ENCODE results near the gene MEPCE.
A peak's percentile ranks its signal among the peaks of the same experiment; 100 is the strongest.

Gene MEPCE

DNA sequence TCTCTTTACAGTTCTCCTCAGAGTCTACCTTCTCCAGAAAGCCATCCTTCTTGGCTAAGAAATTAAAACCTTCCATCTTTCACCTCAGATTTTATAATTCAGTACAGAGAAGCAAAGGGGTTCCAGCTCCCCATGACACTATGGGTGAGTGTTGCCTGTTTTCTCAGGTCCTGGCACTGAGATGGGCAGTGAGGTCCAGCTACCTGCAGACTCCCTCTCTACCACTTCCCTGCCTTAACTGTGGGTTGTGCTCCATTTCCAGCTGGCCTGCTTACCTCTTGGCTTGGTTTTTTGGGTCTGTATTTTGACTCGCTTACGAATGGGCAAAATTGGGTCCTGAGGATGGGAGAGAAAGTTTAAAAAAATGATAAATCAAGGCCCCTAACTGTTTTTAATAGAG is 27.4 kb upstream of the MEPCE start:
- no peak for DNase-seq (ENCODE audit: low read depth in 2 of 2, low spot score in 1 of 2)

DNA sequence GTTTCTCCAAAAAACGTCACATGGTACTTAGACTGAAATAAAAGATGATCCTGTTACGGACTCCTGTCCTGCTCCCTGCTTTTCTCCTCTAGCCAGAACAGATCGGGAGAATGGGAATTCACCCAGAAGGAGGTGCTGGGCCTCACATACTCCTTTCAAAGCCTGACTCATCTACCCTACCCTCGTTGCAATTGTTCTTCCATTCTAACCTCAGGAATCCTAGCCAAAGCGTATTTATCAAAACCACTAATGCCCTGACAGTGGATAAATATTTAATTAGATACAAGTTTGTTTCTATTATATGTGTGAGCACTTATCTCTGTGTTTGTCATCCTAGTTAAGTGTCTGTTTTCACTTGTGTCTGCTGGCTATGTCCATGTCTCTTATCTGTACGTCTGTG is 22.9 kb upstream of the MEPCE start:
- DNase-seq (ENCODE audit: low read depth in 2 of 2, low spot score in 1 of 2): no peak

DNA sequence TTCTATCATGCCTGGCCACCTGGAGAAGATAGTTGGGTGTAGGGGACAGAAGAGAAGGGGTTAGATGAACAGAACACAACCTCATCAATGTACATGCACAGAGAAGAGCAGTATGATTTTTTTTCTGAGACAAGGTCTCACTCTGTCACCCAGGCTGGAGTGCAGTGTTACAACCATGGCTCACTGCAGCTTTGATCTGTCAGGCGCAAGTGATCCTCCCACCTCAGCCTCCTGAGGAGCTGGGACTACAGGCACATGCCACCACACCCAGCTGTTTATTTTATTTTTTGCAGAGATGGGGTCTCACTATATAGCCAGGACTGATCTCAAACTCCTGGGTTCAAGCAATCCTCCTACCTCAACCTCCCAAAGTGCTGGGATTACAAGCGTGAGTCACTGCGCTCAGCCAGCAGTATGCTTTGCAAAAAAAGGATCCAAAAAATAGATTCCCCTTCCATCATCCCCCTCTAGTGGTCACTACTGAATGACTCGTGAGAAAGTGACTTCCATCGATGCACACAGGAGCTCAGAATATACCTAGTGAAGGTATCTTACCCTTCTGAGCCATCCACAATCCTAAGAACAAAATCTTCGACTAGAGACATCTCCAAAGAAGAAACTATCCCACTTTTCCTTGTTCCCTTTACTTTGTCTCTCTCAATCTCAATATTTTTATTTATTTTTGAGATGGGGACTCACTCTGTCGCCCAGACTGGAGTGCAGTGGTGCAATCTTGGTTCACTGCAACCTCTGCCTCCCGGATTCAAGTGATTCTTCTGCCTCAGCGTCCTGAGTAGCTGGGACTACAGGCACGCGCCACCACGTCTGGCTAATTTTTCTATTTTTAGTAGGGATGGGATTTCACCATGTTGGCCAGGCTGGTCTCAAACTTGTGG is 22.1 kb upstream of the MEPCE start:
- no peak for DNase-seq (ENCODE audit: low read depth in 2 of 2, low spot score in 1 of 2)

DNA sequence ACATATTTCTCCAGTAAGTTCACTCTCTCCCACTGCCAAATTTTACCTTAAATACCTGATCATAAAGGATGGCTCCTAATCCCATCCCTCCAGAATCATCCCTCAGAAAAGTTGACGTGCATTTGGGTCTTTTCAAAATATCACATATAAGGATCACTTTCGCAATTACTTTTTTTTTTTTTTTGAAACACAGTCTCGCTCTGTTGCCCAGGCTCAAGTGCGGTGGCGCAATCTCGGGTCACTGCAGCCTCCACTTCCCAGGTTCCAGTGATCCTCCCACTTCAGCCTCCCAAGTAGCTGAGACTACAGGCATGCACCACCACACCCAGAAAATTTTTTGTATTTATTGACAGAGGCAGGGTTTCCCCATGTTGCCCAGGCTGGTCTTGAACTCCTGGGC is 18.5 kb upstream of the MEPCE start:
- no peak for DNase-seq (ENCODE audit: low read depth in 2 of 2, low spot score in 1 of 2)

DNA sequence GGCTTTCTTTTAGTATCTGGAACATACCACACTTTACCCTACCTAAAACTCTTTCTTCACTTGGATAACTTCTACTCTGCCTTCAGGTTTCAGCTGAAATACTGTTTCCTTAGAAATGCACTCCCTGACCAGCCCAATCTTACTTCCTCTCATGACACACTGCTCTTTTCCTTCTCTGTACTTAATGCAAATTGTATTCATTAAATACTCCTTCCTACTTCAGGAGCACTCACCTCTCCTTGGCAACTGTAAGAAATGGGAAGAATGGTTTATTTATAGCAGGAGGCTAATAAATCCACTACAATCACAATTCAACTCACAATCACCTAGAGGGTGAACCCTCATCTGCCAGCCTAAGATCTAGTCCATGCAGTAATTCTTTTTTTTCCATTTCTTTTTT is 16.3 kb upstream of the MEPCE start:
- DNase-seq (ENCODE audit: low read depth in 2 of 2, low spot score in 1 of 2): no peak

DNA sequence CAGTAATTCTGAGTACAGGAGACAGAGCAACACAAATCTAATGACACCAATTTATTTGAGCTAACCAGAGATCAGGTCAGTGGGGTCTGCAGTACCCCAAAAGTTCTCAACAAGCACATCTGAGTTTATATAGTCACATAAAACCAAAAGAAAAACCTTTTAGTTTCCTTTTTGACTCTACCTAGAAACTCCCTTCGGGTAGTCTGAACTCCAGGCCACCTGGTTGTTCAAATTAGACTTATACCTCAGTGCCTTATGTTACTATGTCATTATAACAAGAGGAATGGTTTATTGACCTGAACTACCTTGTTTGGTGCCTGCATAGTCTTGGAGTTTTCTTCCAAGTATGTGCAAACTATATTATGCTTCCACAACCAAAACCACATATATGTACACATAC is 15.7 kb upstream of the MEPCE start:
- no peak for DNase-seq (ENCODE audit: low read depth in 2 of 2, low spot score in 1 of 2)

DNA sequence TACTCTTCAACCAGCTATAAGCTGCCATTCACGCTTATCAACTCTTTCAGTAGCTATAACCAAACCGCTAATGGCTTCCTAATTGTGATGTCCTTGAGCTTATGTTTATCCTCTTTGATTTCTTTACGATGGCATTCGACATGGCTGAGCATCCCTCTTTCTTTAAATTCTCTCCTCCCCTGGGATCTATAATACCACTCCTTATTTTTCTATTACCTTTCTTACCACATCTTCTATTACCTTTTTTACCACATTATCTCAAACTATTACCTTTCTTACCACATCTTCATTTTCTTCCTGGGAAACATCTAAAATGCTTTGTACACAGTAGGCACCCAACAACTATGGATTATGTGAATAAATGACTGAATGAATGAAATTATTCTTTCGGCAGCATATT is 14.2 kb upstream of the MEPCE start:
- DNase-seq (ENCODE audit: low read depth in 2 of 2, low spot score in 1 of 2): no peak

DNA sequence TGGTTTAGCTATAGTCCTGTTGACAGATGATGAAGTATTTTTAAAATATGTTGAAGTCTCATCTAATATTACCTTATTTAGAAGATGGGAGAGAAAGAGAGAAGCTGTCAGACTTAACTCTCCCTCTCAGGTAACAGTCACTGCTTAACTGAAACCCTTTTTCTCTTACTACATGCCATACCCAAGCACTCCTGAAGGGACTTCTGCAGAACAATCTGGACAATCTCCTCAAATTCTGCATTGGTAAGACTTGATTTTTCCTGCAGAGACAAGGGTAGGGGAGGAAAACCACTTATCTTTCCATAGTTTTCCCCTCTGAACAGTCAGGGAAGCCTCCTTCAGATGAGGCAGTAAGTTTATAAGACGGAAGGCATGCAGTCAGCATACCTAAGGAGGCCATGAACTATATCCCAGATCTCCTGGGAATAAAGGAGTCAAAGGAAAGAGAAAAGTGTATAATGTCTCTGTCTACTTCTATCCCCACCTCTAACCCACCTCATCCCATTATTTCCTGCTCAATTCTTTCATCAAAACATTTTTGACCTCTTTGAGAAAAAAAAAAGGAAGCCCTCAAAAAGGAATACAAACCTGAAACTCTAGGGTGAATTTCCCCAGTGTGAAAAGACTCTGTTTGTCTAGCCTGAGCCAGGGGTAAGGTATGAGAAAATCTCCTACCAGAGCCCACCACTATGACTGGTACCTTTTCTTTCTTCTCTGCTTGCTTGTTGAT is 10.5 kb upstream of the MEPCE start:
- DNase-seq (ENCODE audit: low read depth in 2 of 2, low spot score in 1 of 2): no peak

DNA sequence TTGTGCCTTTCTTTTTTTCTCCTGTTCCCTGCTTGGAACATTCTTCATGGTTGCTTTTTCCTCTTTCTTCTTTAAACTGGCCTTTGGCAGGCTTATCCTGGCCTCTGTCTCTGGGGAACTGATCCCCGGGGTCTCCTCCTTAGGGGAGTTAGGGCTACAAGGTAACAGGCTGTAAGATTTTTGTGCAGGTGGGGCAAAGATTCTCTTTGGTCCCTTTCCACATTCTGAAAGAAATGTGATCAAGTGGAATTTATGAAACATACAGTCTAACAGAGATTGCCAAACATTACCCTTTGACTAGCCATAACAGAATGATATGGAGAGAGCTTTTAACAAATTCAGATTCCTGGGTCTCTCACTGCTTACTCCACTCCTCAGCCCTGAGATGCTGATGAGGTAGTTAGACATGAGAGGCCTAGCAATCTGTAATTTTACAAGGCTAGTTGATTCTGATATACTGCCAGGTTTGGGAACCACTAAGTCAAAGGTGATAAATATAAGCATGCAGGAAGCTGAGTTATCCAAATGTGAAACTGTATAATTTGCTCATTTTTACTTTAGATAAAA is 9.9 kb upstream of the MEPCE start:
- no peak for DNase-seq (ENCODE audit: low read depth in 2 of 2, low spot score in 1 of 2)

DNA sequence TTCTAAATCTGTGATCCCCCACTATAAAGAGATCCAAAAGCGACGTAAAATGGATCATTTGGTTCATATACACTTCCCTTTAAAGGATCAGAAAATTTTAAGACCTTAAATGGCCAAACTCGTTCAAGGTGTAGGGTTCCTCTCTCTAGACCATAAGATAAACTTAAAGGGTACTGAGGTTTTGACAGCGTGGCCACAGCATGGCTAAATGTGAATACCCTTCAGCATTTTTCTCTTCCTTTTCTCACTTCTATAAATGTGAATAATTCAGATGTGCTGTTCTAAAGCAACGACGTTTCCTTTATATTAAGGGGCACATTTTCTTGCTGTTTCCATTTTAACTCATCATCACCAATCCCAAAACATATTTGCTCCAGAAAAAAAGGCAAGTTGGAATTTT is 6.3 kb upstream of the MEPCE start:
- no peak for DNase-seq (ENCODE audit: low read depth in 2 of 2, low spot score in 1 of 2)

DNA sequence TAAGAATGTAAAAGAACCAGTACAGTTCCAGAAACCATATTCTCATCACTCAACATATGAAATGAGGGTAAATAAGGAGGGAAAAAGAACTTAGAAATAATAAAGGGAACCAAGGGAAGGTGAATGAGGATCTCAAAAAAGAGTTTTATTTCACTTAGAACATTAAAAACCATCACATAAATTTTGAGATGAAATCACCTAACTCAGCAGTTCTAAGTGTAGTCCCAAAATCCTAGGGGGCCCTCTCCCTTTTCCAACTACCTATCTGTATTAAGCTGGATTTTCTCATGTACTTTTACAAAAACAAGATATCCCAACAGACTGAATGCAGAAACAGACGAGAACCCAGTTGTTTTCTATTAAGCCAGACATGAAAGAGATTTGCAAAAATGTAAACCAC is 4.3 kb upstream of the MEPCE start:
- no peak for DNase-seq (ENCODE audit: low read depth in 2 of 2, low spot score in 1 of 2)

DNA sequence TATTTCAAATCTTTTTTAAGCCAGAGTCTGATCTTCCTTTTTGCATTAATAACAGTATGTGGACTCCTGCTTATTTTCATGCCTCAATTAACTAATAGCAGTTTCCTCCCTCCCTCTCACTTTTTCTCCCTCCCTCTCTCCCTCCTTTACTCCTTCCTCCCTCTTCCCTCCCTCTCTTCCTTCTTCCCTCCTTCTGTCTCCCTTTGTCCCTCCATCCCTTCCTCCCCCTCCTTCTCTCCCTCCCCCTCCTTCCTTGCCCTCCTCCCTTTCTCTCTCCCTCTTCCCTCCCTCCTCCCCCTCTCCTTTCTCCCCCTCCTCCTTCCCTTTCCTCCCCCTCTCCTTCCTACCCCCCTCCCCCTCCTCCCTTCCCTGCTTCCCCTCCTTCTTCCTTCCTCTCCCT is 3.1 kb upstream of the MEPCE start:
- no peak for DNase-seq (ENCODE audit: low read depth in 2 of 2, low spot score in 1 of 2)

DNA sequence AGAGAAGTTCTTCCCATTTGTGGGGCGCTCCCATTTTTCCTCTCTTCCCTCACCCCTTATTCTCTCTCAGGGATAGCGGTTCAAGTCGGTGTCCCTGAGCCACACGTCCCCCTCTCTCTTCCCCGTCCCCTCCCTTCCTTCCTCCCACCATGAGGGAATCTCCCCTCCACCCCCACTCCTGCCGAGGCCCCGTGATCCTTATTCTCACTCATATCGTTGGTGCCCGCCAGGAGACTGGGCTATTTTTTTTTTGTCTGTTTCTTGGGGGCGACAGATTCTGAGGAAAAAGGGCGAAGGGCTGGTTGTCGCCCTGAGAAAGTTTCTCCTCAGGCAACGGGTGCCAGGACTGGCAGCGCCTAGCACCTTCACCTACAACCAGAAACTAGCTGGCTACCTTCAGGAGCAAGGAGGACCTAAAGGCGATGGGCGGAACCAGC is 1.9 kb upstream of the MEPCE start:
- DNase-seq (ENCODE audit: low read depth in 2 of 2, low spot score in 1 of 2): no peak

DNA sequence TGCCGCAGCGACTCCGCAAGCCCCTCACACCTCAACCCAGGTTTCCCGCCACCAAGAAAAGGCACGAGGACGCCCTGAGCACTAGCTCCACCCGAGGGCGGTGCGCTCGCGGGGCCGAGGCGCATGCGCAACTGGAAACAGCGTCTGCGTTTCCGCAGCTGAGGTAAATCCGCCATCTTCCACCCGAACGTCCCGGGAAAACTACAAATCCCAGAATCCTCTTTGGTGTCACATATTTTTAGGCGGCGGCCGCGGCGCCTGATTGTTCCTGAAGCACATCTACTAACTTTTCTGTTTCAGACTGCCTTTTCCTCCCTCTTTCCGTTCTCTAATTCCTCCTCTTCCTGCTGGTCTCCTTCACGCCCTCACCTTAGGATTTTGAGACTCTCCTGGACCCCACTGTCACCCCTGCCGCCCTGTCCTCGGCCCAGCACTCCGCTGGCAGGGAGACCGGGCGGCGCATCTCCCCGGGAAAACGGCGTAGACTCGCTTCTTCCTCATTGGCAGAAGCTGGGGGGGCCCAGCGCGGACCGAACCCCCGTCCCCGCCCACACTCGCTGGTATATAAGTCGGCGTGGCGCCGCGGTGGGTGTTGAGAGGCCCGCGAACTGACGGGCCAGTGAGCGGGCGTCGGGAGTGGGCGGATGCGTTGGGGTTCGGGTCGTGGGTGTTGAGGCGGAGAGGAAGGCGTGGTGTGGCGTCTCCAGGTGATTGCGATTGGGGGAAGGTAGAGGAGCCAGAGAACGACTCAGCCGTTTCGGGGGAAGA is 1.2 kb upstream of the MEPCE start, which contains the start of gene ZCWPW1:
Gene ZCWPW1, minus strand, starts transcription at position 505 of the 768 bp plus-strand sequence. CDS start 8,054 bp downstream, outside the sequence.
- peak; percentile 93 to 94 for DNase-seq (ENCODE audit: low read depth in 2 of 2, low spot score in 1 of 2)

DNA sequence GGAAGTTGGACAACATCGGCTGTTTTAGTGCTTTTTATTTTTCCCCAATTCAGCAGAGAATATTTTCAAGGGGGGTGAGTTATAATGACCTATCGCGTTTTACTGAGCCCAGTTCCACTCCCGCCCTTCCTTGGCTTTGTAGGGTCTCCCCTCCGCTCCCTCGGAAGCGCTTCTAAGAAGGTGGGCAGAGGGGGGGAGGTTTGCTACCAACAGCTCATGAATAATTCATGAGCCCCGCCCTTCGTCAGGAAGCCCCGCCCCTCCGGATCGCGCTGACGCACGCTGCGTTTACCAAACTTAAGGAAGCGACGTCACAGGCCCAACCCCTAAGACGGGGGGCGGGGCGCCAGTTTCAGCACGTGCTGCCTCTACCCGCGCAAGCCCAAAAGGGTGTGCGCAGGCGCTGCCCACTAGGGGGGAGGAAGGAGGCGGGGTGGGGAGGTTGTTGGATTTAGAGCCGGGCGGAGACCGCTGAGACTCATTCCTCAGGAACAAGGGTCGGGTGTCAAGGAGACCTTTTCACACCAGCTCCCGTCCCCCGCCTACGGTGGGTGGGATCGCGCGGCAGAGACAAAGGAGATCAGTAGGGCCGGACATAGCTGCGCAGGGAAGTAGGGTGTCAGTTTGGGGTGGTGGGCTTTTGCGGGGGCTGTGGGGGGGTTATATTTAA is 529 bp upstream of the MEPCE start:
- DNase-seq (ENCODE audit: low read depth in 2 of 2, low spot score in 1 of 2): peak; percentile 100

DNA sequence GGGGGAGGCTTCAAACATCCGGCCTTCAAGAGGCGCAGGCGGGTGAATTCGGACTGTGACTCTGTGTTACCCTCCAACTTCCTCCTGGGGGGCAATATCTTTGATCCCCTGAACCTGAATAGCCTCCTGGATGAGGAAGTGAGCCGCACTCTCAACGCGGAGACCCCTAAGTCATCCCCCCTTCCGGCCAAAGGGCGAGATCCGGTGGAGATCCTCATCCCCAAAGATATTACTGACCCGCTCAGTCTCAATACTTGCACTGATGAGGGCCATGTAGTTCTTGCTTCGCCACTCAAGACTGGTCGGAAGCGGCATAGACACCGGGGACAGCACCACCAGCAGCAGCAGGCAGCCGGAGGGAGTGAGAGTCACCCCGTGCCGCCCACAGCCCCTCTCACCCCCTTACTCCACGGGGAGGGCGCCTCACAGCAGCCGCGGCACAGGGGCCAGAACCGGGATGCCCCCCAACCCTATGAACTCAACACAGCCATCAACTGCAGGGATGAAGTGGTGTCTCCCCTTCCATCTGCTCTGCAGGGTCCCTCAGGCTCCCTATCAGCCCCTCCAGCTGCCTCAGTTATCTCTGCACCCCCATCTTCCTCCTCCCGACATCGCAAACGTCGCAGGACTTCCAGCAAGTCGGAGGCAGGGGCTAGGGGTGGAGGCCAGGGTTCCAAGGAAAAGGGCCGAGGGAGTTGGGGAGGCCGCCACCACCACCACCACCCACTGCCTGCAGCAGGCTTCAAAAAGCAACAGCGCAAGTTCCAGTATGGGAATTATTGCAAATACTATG is 1.1 kb downstream of the MEPCE start:
- no peak for DNase-seq (ENCODE audit: low read depth in 2 of 2, low spot score in 1 of 2)

DNA sequence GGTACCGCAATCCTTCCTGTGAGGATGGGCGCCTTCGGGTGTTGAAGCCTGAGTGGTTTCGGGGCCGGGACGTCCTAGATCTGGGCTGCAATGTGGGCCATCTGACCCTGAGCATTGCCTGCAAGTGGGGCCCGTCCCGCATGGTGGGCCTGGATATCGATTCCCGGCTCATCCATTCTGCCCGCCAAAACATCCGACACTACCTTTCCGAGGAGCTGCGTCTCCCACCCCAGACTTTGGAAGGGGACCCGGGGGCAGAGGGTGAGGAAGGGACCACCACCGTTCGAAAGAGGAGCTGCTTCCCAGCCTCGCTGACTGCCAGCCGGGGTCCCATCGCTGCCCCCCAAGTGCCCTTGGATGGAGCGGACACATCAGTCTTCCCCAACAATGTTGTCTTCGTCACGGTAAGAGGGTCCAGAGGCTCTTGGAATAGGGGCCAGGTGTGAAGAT is 1.7 kb downstream of the MEPCE start:
- no peak for DNase-seq (ENCODE audit: low read depth in 2 of 2, low spot score in 1 of 2)

DNA sequence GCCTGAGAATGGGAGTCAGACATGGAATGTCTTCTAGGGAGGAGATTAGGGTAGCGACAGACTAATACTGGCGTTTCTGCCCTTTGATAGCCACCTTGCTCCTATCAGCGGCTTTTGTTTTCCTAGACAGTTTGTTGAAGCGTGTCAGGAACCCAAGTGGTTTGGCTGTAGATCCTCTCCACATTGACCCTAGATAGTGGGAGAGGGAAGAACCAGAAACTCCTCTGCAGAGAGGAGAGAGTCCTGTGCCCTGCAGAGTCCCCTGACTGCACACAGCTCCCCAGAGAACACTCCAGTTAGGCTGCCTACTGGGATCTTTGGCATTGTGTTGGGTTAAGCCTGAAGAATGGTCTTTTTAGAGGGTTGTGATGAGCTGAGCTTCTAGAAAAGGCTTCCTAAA is 2.4 kb downstream of the MEPCE start:
- DNase-seq (ENCODE audit: low read depth in 2 of 2, low spot score in 1 of 2): no peak

DNA sequence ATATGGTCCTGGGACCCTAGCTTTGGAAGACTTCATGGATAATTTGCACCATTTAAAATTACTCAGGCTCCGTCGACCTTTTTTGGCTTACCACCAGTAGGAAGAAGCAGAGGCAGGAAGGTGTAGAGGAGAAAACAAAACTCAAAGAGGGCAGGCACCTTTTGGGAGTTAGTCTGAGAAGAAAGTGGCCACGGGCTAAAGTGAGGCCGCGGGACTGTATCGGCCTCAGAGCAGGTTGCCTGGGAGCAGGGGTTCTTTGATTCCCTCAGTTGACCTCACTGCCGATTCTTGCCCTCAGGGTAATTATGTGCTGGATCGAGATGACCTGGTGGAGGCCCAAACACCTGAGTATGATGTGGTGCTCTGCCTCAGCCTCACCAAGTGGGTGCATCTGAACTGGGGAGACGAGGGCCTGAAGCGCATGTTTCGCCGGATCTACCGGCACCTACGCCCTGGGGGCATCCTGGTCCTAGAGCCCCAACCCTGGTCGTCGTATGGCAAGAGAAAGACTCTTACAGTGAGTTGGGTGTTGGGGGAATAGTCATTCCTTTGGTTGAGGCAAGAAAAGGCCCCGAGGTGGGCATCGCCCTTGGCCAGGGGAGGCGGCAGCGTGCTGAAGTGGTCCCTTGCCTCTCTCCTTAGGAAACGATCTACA is 3.1 kb downstream of the MEPCE start:
- DNase-seq (ENCODE audit: low read depth in 2 of 2, low spot score in 1 of 2): no peak

DNA sequence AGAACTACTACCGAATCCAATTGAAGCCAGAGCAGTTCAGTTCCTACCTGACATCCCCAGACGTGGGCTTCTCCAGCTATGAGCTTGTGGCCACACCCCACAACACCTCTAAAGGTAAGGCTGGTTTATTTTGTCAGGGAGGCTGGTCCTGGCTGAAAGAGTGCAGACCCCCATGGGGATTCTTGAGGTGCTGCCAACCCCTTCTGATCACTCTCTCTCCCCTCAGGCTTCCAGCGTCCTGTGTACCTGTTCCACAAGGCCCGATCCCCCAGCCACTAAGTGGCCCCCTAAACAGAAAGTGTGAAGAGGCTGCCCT is 3.6 kb downstream of the MEPCE start:
- no peak for DNase-seq (ENCODE audit: low read depth in 2 of 2, low spot score in 1 of 2)

Measured in stimulated activated CD8-positive, alpha-beta memory T cell treated with anti-CD3 and anti-CD28 coated beads, Interleukin-4, amount 100 ng/mL, for 4 hours (primary cell).